Airway epithelial cell (primary cell): ENCODE data around the gene FAM43A. TPM values are rescaled to one million over a fixed set of nuclear protein-coding genes. Genes with fewer than 3 reads are reported as not detected.

Experiments
- total RNA-seq: library from RNA; depleted of rRNA; stranded (reverse); fragments of >200 nt; gene quantifications from 2 replicates; pipeline ENCODE4 v1.2.3, GENCODE V29; 2015

FAM43A gene, protein sequence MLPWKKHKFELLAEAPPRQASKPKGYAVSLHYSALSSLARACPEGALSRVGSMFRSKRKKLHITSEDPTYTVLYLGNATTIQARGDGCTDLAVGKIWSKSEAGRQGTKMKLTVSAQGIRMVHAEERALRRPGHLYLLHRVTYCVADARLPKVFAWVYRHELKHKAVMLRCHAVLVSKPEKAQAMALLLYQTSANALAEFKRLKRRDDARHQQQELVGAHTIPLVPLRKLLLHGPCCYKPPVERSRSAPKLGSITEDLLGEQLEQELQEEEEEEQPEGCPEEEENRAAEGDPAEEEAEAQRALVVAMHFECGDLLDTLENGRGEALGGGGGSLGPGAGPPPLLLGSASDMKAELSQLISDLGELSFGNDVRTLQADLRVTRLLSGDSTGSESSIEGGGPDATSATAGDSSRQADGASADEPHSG
- total RNA-seq, result 2.6 and 4.1 TPM in 2 replicates

DNA sequence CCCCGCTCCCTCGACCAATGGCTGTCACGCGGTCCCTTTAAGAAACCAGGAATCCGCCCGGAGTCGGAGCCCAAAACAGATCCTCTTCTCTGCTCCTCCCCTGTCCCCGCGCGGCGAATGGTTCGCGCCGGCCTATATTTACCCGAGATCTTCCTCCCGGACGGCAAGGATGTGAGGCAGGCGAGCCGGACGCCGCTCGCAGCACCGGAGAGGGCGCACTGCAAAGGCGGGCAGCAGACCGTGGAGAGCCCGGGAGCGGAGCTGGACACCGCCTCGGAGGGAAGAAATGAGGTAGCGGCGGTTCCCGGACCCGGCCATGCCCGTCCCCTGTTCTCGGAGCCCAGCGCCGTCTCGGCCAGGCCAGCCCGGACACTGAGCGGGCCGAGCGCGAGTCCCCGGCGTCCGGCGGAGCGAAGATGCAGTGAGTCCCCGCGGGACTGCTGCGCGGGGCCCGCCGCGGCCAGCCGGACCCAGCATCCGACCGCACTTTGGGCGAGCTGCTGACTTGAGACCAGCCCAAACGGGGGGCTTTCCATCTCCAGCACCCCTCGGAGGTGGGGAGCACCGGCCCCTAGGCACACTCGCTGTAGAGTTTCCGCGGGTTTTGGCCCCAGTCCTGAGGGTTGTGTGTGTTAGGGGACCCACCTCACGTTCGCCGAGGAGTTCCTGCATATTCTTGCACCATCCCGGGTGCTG, at the start of gene FAM43A:
Gene FAM43A, plus strand, starts transcription at position 166 of the 696 bp plus-strand sequence. CDS start 944 bp downstream, outside the sequence.

DNA sequence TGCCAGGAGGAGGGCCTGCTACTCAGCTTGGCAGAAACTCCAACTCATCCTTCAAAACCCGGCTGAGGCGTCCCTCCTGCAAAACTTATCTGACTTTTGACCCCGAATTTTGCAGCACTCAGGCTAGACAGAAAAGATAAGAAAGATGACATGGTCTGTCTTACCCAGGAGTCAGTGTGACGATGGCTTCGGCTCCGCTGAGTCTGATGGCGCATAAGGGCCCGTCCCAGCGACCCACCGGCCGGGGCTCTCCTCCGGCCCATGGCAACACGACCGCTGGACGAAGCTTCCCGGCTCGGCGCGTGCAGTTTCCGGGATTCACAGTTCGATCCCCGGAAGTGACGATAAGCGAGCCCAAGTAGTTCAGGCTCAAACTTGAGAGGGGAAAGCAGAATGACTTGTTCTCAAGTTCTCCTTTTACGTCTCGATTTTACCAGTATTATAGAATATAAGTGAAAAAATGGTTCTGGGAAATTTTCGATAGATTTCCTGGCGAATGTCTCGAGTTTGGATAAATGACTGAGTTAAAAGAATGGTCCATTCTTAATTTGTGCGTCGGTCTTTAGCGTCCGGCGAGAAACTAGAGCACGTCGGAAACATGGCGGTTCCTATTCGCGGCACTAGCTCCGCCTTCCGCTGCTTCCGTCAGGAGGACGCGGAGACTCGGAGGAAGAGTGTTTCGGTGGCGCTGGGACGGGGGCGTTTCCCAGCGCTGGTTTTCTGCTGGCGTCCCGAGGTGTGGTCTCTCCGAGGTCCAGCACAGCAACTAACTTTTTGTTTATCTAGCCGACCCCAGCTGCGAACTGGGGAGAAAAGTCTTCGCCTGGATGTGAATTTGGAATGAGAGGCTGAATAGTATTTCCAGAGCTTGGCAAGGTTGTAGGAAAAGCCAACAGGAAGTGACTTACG, 13.5 kb upstream of the FAM43A start, which contains the start of gene LSG1:
Gene LSG1, minus strand, starts transcription at position 292 of the 909 bp plus-strand sequence. Its CDS starts 29 bp downstream, at position 263.

Other genes with a start within 250 kb of the FAM43A start
- gene ATP13A3, start 198.9 kb upstream of the FAM43A start, total RNA-seq, result 80.5 and 91.3 TPM in 2 replicates
- 8.1 and 9.5 TPM in 2 replicates for gene TMEM44, start 52.5 kb upstream of the FAM43A start, total RNA-seq
- 20.5 and 27.9 TPM in 2 replicates for gene LSG1, start 13.7 kb upstream of the FAM43A start, total RNA-seq